Neural cell (in vitro differentiated cells): ENCODE data around the gene IFT172.

ENCODE experiments used
- POLR2AphosphoS5 ChIP-seq: IDR thresholded peaks from 2 replicates; pipeline ENCODE4 v1.6.1; 2012
- RAD21 ChIP-seq: fragments of 450-650 bp; conservative IDR thresholded peaks from 2 replicates; pipeline ENCODE4 v1.6.1; 2014; ENCODE audit warnings: antibody characterized with exemption, mild to moderate bottlenecking, moderate library complexity
- TAF1 ChIP-seq: IDR thresholded peaks from 2 replicates; pipeline ENCODE4 v1.6.1; 2012; ENCODE audit warnings: low read depth
- TF ChIP-seq, protein P1 (sequence below): fragments of 450-650 bp; IDR thresholded peaks from 2 replicates; pipeline ENCODE4 v1.5.1; 2014; ENCODE audit warnings: antibody characterized with exemption, mild to moderate bottlenecking, moderate library complexity; ENCODE audit not compliant: poor library complexity, severe bottlenecking
- TF ChIP-seq, protein P2 (sequence below): IDR thresholded peaks from 2 replicates; pipeline ENCODE4 v1.6.1; 2012; ENCODE audit warnings: borderline replicate concordance

- no peak for TF ChIP-seq POLR2AphosphoS5
- TF ChIP-seq, protein P1, sequence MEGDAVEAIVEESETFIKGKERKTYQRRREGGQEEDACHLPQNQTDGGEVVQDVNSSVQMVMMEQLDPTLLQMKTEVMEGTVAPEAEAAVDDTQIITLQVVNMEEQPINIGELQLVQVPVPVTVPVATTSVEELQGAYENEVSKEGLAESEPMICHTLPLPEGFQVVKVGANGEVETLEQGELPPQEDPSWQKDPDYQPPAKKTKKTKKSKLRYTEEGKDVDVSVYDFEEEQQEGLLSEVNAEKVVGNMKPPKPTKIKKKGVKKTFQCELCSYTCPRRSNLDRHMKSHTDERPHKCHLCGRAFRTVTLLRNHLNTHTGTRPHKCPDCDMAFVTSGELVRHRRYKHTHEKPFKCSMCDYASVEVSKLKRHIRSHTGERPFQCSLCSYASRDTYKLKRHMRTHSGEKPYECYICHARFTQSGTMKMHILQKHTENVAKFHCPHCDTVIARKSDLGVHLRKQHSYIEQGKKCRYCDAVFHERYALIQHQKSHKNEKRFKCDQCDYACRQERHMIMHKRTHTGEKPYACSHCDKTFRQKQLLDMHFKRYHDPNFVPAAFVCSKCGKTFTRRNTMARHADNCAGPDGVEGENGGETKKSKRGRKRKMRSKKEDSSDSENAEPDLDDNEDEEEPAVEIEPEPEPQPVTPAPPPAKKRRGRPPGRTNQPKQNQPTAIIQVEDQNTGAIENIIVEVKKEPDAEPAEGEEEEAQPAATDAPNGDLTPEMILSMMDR, result no peak
- TF ChIP-seq, protein P2, sequence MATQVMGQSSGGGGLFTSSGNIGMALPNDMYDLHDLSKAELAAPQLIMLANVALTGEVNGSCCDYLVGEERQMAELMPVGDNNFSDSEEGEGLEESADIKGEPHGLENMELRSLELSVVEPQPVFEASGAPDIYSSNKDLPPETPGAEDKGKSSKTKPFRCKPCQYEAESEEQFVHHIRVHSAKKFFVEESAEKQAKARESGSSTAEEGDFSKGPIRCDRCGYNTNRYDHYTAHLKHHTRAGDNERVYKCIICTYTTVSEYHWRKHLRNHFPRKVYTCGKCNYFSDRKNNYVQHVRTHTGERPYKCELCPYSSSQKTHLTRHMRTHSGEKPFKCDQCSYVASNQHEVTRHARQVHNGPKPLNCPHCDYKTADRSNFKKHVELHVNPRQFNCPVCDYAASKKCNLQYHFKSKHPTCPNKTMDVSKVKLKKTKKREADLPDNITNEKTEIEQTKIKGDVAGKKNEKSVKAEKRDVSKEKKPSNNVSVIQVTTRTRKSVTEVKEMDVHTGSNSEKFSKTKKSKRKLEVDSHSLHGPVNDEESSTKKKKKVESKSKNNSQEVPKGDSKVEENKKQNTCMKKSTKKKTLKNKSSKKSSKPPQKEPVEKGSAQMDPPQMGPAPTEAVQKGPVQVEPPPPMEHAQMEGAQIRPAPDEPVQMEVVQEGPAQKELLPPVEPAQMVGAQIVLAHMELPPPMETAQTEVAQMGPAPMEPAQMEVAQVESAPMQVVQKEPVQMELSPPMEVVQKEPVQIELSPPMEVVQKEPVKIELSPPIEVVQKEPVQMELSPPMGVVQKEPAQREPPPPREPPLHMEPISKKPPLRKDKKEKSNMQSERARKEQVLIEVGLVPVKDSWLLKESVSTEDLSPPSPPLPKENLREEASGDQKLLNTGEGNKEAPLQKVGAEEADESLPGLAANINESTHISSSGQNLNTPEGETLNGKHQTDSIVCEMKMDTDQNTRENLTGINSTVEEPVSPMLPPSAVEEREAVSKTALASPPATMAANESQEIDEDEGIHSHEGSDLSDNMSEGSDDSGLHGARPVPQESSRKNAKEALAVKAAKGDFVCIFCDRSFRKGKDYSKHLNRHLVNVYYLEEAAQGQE, result no peak
- TF ChIP-seq TAF1, result no peak
- TF ChIP-seq RAD21, result no peak
Observed at GRCh38 chr2:27421660-27422250, 67.8 kb downstream of the IFT172 start.
